Stimulated activated CD4-positive, alpha-beta T cell treated with anti-CD3 and anti-CD28 coated beads, Interleukin-12 subunit alpha, Interleukin-12 subunit beta, amount 100 ng/mL, for 48 hours (primary cell): Measurements from ENCODE around the gene ELAVL1.
A peak's percentile ranks its signal among the peaks of the same experiment; 100 is the strongest.
"Not testable (repeated sequence)": the region's sequence is repeated elsewhere in the genome, so short reads cannot be mapped to it uniquely, and the experiment has no call there.

Experiments used
- DNase-seq, 3 donors: peaks; one replicate each; pipeline ENCODE4 v3.0.0-alpha.2; 2020; ENCODE audit warnings: low read depth in 2 of 3, low spot score in 1 of 3

Gene ELAVL1

DNA sequence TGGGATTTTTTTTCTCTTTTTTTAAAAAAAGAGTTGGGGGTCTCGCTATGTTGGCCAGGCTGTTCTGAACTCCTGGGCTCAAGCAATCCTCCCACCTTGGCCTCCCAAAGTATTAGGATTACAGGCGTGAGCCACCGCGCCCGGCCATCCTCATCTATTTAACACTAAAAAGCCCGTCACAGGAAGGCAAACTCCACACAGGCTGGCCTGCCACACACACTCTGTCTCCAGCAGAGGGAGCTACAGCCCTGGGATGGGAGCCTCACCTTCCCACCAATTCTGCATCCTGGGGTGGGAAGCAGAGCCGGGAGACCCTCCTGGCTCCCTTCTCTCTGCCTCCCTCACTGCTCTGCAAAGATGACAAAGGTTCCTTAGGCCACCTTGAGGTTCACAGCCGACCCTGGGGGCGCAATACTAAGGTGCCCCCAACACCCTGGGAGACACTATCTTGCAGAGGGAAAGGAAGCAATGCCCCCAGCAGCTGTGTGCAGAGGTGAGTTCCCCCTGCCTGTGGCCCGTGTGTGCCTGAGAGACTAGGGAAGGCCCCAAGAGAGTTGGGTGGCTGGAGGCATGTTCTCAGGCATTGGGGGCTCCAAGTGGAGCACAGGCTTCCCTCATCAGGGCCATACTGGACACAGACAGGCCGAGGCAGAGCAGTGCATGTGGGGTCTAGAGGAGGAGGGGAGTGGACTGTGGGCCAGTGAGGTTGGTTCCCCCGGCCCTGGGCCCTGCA lies 34.6 kb downstream of the ELAVL1 start:
- peak in 2 of 3 donors; percentile 5 to 25 for DNase-seq

DNA sequence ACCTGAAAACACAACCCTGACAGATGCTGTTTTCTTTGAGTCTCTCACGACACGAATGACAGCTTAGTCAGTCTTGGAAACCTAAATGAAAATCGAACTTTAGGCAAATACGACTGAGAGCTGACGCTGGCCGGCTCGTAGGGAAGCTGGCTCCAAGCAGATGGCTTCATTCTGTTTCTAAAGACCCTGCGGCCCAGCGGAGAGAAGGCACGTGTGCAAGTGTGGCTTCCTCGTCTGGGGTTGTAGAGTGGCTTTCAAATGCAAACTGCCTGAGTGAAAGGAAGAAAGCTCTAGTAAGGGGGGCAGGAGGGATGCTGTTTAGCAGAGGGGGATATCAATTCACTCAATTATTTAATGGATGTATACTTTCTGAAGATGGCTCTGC lies 35.9 kb downstream of the ELAVL1 start:
- DNase-seq: no peak

DNA sequence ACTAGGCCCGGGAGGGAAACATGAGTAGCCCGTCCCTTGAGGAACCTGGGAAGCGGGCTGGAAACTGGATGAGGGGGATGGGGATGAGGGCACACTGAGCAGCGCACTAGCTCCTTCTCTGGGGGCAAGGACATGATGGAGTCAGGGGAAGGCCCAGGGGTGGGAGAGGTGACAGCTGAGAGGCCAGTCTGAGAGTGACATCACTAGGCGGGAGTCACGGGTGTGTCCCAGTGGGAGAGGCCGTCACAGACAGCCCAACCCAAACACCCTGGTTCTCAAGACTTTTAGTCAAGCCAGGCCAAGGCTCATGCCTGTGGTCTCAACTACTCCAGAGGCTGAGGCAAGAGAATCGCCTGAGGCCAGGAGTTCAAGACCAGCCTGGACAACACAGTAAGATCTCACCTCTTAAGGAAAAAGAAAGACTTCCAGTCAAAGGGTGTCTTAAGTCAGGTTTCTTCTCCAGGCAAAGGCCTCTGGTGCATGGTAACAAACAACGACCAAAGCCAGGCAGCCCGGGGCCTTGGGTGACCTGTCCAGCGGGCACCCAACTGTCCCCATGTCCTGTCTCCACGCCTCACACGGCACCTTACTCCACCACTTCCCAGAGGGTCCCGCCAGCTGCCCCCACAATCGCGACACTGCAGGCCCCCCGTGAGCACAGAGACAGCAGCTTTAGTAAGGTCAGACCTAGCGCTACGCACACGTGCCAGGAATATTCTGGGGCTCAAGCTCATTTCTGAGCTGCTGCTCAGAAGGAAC lies 36.5 kb downstream of the ELAVL1 start:
- no peak for DNase-seq

DNA sequence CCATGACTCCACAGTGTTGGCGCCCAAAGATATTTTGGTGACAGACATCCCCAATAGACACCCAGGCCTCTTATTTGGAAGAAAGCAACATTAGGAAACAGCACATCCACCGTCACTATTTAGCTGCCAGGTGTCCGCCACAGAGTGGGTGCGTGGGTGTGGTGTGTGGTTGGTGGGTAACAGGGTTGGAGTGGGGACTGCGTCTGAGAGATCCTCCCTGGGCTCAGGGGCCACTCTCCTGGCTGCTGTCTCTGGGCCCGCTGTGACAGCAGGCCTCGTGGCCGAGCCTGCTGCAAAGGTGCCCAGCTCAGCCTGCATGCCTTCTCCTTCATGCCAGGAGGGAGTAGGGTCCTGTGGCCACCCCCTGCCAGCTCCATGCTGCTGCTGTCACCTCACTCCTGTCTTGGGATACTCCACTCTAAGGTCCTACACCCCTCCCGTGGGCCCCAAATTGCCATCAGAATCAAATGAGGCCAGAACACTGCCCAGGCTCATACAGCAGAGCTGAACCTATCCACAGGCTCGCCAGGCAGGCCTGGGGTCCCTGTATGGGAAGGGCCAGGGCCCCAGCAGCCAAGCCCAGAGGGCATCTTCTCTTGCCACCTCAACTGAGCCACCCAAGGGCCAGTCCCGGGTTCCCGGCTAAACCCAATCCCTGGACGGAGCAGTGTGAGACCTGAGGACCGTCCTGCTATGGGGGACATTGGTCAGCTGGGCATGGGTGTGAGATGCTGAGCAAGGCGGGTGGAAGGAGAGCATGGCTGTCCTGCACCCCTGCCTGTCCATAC lies 37.2 kb downstream of the ELAVL1 start:
- no peak for DNase-seq

DNA sequence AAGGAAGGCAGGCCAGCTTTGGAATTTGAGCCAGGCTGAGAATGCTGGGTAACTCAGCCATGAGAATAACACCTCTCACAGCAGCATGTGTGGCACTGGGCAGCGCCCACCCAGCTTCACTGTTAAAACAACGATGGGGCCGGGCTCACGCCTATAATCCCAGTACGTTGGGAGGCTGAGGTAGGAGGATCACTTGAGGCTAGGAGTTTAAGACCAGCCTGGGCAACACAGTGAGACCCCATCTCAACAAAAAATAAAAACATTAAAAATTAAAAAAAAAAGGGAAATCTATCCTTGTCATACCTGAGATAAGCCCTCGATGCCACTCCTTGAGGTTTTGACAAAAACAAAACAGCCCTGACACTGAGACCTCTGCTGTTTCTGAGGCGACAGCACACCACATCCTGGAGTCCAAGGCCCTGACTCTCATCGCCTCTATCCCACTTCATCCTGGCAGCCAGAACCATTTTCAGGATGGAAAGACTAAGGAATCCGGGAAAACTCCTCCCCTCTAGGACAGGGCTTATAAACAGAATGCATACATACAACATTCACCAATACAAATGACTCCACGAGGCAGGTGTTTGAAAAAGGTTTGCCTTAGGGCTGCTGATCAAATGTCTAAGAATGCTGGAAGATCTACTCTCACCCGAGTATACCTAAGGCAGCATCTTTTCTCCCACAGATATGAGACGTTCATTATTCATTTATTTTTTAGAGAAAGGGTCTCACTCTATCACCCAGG lies 39.3 kb downstream of the ELAVL1 start:
- DNase-seq: no peak

DNA sequence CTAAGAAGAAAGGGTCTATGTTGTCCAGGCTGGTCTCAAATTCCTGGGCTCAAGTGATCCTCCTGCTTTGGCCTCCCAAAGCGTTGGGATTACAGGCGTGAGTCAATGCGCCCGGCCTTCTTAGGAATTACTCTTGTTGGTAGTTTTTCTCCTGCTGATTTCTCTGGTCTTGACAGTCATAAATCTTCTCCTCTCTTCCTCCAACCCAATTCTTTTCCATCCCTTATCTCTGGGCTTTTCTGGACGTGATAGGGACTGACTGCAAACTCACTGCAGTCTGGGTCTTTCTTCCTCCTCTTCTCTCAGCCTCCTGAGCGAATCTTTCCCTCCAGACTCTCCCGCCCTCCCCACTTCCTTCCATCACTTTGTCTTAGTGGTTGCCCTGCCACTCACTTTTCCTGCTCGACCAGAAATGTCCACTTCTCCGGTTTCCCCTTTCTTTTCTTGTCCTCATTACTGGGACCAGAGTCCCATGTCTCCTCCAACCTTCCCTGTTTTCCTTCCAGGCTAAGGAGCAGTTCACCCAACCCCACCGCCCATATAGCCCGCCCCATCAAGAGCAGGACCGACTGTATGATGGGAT lies 40.1 kb downstream of the ELAVL1 start:
- DNase-seq: no peak

DNA sequence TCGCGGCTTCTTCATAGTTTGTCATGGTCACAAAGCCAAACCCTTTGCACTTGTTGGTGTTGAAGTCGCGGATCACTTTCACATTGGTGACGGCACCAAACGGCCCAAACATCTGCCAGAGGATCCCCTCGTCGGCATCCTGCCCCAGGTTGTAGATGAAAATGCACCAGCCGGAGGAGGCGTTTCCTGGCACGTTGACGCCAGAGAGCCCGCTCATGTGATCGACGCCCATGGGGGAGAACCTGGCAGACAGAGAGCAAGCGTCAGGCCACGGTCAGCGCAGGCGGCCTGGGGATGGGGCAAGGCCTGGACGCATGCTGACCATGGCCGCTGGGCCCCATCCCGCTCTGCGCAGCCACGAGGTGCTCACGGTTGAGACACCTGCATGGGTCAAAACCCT lies 41.9 kb downstream of the ELAVL1 start:
- no peak for DNase-seq

DNA sequence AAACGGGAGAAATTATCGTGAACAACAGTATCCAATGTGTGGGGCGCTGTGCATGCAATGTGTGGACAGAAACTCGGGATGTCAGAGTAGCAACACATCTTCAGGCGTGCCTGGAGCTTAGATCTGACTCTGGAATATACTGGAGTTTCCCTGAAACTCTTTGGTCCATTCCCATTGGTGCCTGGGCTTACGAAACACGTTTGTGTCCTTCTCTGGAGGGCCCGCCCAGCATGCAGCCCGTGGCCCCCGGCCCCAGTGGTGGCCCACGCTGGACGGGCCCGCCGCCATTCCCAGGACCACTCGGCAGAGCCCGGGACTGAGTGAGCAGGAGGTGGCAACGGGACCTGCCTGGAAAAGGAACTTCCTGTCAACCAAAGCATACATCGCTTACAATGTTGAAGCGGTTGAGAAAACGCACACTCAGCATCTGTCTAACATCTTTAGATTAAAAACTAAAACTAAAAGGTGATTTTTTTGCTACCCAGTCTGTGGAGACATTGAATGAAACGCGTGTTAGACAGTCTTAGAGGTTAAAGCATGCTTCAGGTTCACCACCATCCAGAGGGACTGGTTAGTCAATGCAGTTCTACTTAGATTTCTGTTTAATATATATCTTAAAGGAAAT lies 42.7 kb downstream of the ELAVL1 start:
- no peak for DNase-seq

DNA sequence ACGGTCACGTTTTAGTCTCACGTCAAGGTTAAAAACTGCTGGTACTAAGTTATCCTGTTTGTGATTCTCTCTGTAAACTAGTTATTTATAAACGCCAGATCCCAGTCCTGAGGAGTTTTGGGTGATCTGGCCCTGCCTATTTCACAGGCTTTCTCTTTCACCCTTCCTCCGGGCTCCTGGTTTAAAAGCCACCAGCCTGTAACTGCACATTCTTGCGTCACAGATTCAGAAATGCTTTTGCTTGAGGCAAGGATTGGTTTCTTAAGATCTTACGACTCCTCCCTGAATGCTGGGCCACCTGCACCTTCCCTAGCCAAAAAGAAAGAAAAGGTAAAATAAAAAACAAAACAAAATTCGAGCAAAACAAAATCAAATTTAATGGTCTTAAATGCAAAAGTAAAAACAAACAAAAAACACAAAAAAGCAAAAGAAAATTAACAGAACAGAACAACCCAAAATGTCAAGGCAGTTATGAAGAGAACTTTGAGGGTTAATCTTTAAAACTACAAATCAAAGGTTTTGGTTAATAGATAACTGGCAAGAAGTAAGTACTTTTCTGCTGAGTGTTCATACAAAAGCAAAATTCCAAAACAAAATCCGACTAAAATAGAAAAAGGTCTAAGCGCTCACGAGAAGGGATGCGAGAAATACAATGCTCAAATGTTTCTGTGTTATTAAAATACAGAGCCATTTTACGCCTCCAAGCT lies 43.4 kb downstream of the ELAVL1 start:
- no peak for DNase-seq

DNA sequence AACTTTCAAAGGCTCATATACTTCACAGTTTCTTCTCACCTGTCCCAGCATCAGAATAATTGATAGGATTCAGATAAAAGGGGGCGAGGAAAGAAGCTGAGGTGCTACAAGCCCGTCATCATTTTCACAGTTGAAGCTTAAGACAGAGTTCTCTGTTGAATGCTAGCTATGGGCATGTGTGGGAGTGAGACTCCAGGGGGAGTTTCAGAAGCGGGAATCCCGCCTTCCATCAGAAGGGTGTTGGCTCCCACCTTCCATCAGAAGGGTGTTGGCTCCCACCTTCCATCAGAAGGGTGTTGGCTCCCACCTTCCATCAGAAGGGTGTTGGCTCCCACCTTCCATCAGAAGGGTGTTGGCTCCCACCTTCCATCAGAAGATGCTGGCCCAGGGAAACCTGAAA lies 44.4 kb downstream of the ELAVL1 start:
- not testable (repeated sequence) for DNase-seq

DNA sequence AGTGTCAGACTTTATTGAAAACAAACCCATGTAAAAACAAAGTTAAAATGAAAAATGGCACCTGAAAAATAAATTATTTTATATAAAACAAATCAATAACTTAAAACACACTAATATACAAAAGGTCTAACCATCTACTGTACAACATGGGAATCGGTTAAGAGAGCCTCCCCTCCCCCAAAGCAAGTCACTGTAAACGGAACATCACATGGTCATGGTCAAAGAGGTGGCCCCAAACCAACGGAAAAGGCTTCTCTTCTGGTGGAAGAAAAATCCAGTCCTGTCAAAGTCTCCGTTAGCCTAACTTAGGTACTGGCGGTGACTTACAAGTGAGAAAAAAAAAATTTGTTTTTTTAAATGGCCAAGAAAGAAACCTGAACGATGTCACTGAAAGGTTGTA lies 46.2 kb downstream of the ELAVL1 start:
- no peak for DNase-seq

DNA sequence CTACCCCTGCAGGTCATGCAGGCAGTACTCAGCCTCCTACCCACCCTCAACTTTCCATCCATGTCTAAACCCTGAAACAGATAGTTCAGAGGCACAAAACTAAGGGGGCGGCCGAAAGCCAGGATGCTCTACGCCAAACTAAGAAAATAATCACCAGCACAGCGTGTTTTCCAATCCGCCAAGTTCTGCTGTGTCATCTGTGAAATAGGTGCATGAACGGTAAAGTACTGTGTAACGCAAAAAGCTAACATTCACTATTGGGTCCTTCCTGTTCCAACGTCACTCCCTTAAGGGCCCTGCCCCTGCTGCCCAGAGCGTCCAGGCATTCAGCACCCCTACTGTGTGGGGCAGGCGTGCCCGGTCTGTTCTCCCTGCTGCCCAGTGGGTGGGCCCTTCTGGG lies 49.7 kb downstream of the ELAVL1 start:
- no peak for DNase-seq

DNA sequence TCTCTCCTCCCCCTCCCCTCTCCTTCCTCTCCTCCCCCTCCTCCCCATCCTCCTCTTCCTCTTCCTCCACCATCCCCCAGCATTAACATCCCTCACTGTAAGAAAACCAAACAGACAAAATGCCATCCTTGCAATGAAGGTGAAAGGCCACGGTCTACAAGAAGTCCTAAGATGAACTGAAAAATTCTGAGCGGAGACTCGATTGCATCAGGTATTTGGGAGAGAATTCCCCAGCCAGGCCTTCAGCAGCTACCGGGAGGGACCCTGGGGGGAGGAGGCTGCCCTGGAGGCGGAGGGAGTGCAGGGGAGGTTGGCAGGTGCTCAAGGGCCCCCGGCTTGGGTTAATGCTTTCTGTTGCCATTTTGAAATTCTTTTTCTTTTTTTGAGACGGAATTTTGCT lies 51.9 kb downstream of the ELAVL1 start:
- DNase-seq: no peak

DNA sequence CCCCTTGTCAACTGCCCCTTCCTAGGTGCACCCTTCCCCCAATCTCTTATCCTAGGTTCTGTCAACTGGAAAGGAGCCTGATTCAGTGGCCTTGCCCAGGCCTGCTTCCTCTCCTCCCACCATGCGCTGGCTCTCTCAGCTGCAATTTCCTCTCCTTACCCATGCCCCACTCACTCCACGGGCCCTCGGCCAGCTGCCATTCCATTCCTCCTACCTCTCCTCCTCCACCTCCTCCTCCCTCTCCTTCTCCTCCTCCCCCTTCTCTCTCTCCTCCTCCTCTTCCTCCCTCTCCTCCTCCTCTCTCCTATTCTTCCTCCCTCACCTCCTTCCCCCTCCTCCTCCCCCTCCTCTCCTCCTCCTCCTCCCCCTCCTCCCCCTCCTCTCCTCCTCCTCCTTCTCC lies 52.4 kb downstream of the ELAVL1 start:
- no peak for DNase-seq

DNA sequence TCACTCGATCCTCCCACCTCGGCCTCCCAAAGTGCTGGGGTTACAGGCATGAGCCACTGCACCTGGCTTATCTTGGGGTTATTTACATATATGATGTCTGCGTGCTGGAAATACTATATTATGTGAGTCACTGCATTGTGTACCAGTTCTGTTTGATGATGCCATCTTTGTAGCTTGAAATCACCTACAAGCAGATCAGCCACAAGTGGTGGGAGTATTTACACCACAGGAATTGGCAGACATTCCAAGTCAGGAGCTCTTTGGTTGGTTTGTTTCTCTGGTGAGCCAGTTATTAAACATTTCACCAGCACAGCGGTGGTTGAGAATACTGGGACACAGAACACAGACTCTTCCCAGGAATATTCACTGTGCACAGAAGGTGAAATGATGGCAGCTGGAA lies 57.5 kb downstream of the ELAVL1 start:
- DNase-seq: no peak

DNA sequence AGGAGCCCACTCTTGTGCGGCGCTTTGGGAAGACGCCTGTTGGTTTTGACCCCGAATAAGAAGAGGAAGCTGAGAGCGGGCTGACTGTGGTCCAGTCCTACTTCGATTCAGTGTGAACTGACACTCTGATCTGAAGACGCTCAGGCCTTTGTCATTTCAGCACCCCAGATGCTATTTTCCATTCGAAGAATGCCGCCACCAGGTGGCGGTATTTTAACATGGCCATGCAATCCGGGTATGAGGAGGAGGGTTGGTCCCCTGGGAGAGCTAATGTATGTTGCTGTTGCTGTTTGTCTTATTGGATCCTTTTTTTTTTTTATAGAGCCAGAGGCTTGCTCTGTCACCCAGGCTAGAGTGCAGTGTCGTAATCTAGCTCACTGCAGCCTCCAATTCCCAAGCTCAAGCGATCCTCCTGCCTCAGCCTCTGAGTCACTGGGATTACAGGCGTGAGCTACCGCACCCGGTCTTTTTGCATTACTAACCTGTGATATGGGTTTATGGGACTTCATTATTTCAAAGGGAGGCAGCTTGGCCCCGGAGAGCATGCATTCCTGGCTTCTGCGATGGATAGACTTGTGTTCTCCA lies 61.2 kb downstream of the ELAVL1 start:
- peak; percentile 78 to 90 (median 80) for DNase-seq

DNA sequence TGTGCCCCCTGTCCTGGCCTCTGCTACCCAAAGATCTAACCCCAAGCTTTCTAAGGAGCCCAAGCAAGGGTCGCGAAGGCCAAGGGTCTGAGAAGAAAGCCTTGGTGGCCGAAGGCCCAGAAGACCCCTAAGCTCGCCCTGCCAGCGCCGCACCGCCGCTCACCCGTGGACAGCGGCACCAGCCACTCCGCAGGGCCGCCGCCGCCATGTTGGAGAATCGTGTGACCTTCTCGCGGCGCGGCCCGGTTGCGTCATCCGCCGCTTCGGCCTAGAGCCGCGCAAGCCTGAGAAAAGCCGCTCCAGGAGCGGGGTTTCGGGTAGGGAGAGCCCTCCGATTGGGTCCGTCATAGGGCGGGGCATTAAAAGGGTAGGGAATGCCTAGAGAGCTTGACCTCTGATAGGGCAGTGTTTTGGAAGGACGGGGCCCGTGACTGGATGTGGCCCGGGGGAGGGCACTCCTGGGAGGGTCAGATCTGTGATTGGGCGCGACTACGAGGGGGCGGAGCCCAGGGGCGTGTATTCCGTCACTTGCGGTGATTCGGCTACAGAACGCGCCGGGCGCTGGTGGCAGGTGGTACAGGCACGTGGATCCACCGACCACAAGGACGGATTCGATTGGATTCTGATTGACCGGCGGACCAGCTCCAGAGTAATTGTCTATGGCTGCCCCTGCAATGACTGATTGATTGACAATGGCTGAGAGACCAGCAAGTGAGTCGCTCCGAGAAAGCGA lies 61.8 kb downstream of the ELAVL1 start, which contains the start of gene TIMM44:
Gene TIMM44 (minus strand): TSS at position 223 of the 733 bp plus-strand sequence. CDS start 15 bp downstream, at position 208.
- DNase-seq: peak; percentile 98 to 99 (median 98)

DNA sequence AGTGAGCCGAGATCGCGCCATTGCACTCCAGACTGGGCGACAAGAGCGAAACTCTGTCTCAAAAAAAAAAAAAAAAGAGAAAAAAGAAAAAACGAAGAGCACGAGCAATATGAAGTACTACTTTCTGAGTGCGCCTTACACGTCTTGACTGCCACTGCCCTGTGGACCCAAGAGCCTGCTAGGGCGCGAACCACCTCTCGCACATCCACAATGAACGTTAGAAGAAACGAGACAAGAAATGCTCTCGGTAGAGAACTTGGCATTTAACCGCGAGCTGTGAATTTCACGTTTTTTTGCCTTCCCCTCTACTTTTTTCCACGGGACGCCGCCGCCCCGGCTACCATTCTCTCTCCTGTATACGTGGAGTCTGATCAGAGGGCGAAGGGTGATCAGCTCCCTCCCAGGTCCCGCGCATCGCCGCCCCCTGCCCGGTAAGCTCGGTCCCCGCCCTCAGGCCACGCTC lies 62.4 kb downstream of the ELAVL1 start:
- DNase-seq: no peak
